Epithelial cell of proximal tubule (primary cell): ENCODE measurements around the gene EFHC1. TPM values are rescaled to one million over a fixed set of nuclear protein-coding genes. Genes with fewer than 3 reads are reported as not detected.
A peak's percentile ranks its signal among the peaks of the same experiment; 100 is the strongest.
"Not testable (repeated sequence)": the region's sequence is repeated elsewhere in the genome, so short reads cannot be mapped to it uniquely, and the experiment has no call there.

Experiments
- DNase-seq: peaks from one replicate; pipeline ENCODE4 v3.0.0-alpha.2; 2011; ENCODE audit warnings: low read depth
- H3K4me3 ChIP-seq: 2 replicates; pipeline ENCODE4 v1.5.1; 2011; ENCODE audit warnings: low read depth, mild to moderate bottlenecking, low read length
- CTCF ChIP-seq: conservative IDR thresholded peaks from 2 replicates; pipeline ENCODE4 v1.5.1; 2012; ENCODE audit warnings: low read depth, mild to moderate bottlenecking, low read length
- total RNA-seq: library from RNA; depleted of rRNA; stranded (reverse); fragments of >200 nt; gene quantifications from 2 replicates; pipeline ENCODE4 v1.2.3, GENCODE V29; 2015

Gene EFHC1
- total RNA-seq, 1 donor from 2014 or later = 20.2 TPM

DNA sequence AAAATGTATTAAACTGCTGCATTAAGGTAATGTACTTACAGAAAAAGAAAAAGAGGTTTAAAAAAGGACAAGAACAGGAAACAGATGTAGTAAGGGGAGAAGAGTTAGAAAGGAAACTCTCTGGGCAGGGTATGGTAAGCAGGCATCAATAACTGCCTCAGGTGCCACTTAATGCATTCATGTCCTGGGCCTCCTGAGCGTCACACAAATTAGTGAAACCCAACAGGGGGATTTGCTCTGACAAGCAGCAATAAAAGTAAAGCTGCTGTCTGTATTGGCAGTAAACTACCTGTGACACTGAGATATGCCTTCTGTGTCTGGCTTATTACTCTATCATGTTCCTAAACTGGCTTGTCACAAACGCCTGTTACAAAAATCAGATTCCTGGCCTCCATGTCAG lies 1.5 kb upstream of the EFHC1 start:
- DNase-seq = no peak
- no peak for TF ChIP-seq CTCF
- H3K4me3 ChIP-seq = no peak overlapping the region

DNA sequence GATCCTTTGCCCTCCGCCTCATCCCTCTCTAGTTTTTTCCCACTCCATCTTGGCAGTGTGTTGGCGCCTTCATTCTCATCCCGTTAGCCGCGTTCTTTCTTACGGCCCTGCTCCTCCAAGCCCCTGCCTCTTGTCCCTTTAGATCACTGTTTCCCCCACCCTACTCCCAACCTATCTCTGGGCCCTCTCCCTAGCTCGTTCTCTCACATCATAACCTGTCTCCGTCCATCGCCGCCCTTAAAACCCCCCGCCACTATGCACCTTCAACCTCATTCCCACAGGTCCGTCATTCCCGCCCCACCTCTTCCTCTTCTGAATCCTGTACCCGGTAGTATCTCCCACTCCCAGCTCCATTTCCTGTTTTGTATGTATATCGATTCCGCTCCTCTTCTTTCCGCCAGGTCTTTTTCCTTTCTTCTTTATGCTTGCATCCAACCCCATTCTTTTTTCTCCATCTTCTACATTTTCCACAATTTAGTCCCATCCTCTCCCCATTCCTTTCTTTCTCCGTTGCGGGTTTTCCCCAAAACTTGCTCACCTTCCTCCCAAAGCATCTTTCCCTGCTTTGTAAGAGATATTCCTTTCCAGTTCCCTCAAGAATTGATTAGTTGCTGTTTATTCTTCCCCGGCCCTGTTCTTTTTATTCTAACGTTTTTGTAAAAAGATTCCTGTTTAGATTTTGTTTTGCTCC lies 671 bp downstream of the EFHC1 start:
- H3K4me3 ChIP-seq = peak overlapping the region; percentile 76
- TF ChIP-seq CTCF = no peak
- no peak for DNase-seq

DNA sequence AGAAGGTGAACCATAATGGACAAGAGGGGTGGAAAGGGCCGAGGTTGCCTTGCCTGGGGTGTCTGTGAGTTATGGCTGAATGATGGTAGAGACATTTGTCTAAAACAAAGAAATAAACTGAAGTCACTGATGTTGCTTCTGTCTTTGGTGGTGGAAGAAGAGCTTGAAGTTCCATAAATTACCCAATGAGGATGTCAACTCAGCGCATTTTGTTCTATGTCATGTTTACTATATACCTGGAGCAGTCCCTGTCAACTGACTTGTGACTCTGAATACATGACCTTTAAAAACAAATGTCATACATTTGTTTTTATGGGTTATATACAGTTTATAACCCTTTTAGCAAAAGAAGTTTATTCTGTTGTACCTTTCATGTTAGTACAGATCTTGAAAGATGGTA lies 2.0 kb downstream of the EFHC1 start:
- no peak overlapping the region for H3K4me3 ChIP-seq
- no peak for DNase-seq
- TF ChIP-seq CTCF = no peak

GRCh38 chr6:52423448-52423847 lies 3.3 kb downstream of the EFHC1 start:
- no peak for TF ChIP-seq CTCF
- H3K4me3 ChIP-seq = no peak overlapping the region
- DNase-seq = no peak

- TF ChIP-seq CTCF = no peak
- peak; percentile 67 for DNase-seq
- H3K4me3 ChIP-seq = no peak overlapping the region
Measured at GRCh38 chr6:52423971-52424381, 3.8 kb downstream of the EFHC1 start.

GRCh38 chr6:52424513-52424912 lies 4.4 kb downstream of the EFHC1 start:
- DNase-seq = no peak
- TF ChIP-seq CTCF = no peak
- H3K4me3 ChIP-seq = no peak overlapping the region

- no peak for TF ChIP-seq CTCF
- no peak overlapping the region for H3K4me3 ChIP-seq
- no peak for DNase-seq
Measured at GRCh38 chr6:52426667-52427066, 6.5 kb downstream of the EFHC1 start.

GRCh38 chr6:52433294-52433693 lies 13.2 kb downstream of the EFHC1 start:
- not testable (repeated sequence) for DNase-seq, H3K4me3 ChIP-seq
